CD4-positive, alpha-beta T cell treated with Interleukin-17A for 4 hours (primary cell): ENCODE results near the gene NUDT9.
A peak's percentile ranks its signal among the peaks of the same experiment; 100 is the strongest.
"Not testable (repeated sequence)": the region's sequence is repeated elsewhere in the genome, so short reads cannot be mapped to it uniquely, and the experiment has no call there.

Experiments
- DNase-seq: peaks from one replicate; pipeline ENCODE4 v3.0.0-alpha.2; 2020; ENCODE audit warnings: mixed read lengths

Gene NUDT9

DNA sequence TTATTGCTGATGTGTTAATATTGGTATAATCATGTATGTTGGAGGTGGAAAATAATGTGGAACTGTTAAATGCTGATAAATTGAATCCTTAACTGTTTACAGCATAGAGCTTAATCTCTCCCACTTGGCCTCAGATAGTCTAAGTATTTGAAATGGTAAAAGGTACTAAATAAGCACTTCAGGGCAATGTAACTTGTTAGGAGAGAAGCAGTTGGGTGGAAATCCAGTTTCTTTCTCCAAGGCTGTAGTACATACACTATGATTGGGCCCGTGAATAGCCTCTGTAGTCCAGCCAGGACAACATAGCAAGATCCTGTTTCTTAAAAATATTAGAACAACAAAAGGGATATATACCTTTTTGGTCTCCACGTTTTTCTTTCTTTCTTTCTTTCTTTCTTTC is 39.7 kb downstream of the NUDT9 start:
- no peak for DNase-seq

DNA sequence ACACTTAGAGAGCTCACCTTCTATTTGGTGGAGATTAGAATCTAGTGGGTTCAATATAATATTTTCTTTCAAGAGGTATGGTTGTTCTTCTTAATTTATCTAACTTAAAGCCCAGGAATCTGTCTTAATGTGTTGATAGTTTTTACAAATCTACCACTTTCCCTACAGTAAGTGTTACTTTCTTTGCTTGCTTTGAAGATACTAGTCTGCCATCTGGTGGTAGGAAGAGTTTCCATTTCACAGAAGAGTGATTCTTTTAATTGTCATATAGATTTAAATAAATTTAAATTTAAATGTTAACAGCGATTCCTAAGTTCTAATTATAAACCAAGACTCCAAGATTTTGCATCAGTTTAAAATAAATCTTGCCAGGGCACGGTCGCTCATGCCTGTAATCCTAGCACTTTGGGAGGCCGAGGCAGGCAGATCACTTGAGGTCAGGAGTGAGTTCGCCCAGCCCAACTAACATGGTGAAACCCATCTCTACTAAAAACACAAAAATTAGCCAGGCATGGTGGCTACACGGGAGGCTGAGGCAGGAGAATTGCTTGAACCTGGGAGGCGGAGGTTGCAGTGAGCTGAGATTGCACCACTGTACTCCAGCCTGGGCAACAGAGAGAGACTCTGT is 43.5 kb downstream of the NUDT9 start:
- no peak for DNase-seq

DNA sequence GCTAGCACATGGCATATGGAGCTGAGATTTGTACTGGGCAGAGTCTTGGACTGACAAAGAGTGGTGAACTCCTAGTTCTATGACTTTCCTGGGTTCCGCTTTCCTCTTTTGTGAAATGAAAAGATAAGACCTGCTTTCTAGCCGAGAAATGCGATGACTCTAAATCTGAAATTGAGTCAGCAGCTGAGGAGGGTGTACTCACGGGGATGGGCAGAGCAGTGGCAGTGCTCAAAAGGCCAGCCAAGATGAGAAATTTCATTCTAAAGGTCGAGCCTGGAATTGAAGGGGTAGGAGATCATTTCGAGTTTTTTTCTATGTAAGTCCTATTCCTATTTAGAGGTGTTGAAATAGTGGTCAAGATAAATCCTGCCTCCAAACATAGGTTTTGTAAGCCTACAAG is 47.0 kb downstream of the NUDT9 start:
- no peak for DNase-seq

DNA sequence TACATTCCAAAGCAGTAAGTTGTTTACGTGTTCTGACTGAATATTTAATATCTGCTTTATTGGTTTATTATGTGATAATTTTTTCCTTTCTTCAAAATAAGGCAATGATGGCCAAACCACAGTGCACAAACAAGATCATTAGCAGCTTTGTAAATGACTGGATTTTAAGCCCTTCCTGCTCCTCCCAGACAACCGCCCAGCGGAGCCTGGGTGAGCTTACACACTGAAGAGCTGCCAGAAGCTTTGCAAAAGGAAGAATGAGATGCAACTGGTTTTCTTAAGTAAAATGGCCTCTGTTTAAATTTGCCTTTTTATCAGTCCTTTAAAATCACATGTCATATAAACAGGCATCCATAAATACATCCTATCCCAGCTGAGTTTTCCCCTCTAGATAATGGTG is 54.6 kb downstream of the NUDT9 start:
- no peak for DNase-seq

DNA sequence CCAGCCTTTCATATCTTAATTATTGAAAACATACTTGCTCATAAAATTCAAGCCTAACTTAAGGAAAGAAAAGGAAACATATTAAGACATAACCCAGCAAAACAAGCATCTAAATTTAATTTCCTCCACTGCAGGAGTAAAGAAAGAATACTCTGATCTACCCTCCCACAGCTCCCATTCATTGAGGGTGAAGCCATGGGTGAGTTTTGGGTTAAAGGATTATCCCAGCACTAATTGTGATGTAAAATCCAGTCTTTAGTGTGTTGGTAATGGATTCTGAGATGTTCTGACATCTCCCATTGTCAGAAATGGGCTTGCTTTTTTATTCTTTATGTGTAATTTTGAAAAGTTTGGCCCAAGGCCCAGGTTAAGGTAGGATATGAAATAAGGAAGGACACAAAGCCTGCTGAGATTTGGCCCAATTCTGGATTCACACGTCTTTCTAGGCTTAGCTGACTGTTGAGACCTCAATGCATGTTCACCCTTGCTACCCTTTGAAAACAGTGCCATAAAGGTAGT is 56.4 kb downstream of the NUDT9 start:
- no peak for DNase-seq

DNA sequence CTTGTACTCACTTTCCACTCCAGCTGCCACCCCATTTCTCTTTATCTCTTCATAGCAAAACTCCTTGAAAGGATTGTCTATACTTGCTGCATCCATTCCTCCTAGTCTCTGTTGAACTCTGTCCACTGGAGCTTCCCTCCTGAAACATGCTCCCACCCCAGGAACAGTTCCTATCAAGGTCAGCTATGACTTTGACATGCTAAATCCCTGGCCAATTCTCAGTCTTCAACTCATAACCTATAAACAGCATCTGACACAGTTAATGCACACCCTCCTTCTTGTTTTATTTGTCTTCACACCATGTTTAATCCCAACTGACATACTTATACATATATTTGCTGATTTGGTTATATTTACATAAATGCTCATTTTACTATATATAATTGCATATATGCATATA is 59.0 kb downstream of the NUDT9 start:
- DNase-seq = no peak

DNA sequence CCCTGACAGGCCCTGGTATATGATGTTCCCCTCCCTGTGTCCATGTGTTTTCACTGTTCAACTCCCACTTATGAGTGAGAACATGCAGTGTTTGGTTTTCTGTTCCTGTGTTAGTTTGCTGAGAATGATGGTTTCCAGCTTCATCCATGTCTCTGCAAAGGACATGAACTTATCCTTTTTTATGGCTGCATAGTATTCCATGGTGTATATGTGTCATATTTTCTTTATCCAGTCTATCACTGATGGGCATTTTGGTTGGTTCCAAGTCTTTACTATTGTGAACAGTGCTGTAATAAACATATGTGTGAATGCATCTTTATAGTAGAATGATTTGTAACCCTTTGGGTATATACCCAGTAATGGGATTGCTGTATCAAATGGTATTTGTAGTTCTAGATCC is 60.9 kb downstream of the NUDT9 start:
- DNase-seq = not testable (repeated sequence)

DNA sequence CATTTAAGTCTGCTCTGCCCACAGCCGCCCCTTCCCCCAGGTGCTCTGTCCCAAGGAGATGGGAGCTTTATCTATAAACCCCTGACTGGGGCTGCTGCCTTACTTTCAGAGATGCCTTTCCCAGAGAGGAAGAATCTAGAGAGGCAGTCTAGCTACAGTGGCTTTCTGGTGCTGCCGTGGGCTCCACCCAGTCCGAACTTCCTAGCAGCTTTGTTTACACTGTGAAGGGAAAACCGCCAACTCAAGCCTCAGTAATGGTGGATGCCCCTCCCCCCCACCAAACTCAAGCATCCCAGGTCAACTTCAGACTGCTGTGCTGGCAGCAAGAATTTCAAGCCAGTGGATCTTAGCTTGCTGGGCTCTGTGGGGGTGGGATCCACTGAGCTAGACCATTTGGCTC is 66.3 kb downstream of the NUDT9 start:
- not testable (repeated sequence) for DNase-seq

DNA sequence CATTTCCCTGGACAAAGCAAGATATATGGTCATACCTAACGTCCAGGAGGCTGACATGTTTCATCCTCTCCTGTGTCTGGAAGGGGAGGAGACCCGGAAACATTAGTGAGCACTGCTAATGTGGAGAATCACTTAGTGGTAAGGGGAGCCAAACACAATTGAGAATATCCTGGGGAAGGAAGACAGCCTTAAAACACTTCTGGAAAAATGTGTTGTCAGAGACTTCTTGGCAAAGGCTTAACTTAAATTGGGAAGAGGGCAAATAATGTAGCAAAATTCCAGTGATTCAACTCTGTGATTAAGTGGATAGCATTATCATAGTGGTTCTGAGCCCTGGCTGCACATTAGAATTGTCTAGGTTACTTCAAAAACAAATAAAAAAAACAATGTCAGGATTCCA is 67.3 kb downstream of the NUDT9 start:
- no peak for DNase-seq

DNA sequence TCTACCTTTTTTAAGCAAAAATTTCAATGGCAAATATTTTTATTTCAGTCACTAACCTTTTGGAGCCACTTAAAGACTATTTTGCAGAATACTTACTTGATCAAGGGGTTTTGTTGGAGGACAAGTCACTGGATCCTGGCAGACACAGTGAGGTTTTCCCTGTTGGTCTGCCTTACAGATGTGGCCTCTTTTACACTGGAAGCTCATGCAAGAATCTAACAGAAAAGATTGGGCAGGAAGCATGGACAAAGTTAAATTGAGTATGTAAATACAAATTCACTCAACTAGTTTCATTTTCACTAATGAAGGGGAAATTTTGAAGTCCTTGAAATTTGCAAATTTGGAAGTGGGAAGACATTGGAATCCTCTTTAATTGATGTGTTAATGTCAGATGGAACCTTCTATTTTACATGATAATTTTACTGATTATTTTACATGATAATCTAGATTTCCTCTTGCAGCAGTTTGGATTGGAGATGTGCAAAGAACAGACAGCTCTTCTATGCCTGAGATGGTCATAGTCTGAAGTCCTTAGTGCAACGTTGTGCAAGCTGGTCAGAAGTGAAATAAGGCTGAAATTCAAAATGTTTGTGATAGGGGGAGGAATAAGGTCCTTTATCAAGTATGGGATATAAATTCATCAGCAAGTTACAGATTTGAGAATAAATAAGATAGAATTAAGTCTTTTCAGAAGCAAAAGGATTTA is 68.4 kb downstream of the NUDT9 start:
- DNase-seq = no peak

DNA sequence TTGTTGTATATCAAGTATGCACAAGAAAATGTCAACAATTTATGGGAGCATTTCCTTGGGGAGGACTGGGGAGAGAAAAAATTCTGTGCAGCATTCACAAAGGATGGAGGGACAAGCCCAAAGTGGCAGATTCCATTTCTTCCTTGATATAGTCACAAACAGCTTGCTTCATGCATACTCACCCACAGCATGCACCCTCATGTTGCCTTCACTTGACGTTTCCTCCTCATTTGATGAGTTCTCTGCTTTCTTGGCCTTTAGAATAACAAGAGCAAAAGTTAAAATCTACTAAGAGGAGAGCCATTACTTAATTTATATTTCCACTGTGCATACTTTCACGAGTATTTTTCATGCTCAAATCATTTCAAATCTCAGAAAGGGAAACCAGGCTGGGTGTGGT is 69.1 kb downstream of the NUDT9 start:
- no peak for DNase-seq

DNA sequence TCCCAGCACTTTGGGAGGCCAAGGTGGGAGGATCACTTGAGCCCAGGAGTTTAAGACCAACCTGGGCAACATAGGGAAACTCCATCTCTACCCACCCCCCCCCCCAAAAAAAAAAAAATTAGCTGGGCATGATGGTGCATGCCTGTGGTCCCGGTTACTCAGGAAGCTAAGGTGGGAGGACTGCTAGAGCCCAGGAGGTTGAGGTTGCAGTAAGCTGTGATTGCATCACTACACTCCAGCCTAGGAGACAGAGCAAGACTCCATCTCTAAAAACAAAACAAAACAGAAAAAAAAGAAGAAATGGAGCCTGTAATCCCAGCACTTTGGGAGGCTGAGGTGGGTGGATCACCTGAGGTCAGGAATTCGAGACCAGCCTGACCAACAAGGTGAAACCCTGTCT is 69.5 kb downstream of the NUDT9 start:
- DNase-seq = not testable (repeated sequence)

DNA sequence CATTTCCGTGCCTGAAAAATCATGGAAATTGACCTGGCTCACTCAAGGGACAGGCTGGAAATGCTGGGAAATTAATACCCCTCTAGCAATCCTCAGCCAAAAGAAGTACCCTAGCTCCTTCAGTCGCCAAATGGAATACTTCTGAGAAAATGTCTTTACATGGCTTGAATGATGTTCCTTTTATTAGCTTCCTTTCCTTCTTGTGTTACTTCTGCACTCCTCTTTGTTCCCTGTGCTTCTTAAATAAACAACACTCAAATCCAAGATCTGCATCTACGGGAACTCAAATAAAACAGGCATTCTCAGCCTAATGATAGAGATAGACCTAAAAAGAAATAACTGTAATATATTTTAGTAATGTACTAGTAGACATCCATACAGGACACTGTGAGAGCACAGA is 70.7 kb downstream of the NUDT9 start:
- no peak for DNase-seq

DNA sequence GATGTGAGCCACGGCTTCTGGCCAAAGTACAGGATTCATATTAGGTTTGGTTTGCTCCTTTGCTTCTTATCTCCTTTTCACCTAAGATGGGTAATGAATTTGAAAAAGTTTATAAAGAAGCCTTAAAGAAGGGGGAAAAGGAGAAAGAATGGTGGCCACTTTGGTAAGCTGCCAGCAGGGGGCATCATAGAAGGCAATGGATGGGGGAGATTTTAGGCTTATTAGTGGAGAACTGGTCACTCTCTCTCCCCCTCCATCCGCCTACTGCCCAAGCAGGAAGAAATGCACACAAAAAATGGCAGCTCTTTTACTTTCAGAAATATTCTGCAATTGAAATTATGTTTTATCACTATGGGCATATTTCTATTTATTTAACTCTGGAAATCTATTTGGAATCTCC is 74.8 kb downstream of the NUDT9 start:
- peak; percentile 26 for DNase-seq

DNA sequence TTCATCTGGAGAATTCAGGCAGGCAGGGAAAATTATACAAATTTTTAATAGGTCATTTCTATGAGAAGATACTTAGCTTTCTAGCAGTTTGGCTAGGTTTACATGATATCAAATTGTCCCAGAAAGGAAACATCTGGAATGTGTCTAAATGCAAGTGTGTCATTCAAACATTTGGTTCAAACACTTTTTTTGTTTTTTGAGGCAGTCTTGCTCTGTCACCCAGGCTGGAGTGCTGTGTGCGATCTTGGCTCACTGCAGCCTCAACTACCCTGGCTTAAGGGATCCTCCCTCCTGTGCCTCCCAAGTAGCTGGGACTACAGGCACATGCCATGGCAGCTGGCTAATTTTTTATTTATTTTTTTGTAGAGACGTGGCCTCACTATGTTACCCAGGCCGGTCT is 75.2 kb downstream of the NUDT9 start:
- DNase-seq = no peak

DNA sequence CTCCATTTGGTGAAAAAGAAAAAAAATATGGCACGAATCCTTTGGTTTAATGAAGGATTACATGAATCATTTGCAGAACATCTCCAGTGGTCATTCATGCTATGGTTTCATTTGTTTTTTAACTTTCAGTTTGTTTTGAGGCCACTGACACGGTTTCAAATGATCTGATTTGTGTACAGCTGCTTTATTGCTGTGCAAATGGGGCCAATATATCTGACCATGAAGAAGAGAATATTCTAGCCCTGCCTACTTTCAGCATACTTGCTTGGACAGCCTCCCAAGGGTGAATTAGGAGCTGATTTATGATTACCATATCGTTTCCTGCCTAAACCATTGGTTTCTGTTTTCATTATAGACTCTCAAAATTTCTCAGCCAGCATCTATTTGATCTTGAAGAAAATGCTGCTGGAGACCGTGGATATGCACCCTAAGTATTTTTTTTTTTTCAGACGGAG is 76.1 kb downstream of the NUDT9 start:
- DNase-seq = no peak

DNA sequence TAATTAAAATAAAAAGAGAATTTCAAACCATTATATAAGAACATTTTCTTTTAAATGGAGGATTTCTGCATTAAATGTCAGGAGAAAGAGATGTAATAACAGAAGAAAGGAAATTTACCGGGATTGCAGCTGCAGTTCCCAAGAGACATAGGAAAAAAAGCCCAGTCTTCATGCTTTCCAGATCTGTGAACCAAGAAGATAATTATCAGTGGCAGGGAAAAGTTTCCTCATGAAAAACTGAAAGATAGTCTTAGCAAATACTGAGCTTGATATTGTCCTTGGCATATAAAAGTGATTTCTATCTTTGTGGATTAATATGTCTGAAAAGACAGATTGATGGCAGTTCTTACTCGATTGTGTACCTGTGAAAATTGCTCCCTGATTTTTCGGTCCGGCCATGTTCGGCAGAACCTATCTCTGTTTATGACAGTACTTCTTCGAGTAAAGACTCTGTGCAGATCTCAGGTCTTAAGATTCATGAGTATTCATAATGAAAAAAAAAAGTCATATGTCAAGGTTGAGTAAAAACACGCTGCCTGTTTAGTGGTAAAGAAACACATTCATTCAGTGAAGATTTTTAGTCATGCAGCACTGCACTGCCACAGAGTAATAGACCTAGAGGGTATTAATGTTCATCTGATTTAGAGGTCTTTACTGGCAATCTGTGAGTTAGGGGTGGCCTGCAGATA is 77.2 kb downstream of the NUDT9 start:
- DNase-seq = no peak

DNA sequence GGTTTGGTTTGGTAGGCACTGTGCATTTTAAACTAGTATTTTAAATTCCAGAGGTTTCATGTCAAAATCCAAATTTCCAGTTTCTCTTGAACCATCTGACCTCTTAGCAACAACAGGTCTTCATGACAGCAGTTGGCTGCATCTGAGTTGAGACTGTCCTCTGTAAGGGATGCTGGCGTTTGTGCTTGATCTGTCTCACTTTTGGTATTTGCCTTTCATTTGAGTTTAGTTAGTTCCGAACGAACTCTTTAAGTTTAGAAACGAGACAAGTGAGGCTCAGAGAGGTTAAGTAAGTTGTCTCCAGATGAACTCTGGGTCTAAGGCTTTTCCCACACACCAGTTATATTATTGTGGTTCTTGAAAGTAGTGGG is 77.7 kb downstream of the NUDT9 start:
- no peak for DNase-seq

DNA sequence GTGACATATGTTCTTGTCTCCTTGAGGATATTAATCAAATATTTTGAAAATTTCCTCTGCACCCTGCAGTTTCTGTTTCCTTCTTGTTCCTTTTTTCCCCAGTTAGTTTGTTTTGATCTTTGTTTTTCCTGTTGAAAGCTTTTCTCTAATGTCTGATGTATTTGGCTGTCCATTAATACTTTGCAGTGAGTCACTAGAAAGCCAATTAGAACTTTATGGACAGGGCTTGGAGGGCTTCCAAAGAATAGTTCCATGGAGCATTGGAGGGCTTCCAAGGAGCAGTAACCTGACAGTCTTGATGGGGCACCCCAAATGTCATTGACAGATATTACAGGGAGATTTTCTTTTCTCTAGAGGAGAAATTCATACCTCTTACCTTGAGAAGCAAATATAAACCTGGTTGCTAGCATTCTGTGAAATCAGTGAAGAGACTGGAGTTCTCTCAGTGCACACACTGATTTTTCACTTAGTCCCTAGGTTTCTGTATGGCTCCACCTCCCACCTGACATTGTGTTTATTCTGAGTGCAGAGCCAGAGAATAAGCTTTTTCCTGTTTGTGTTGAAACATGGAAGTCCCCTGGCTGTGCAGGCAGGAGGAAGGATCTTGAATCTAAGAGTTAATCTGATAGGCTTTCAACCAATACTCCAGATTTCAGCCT is 80.3 kb downstream of the NUDT9 start:
- DNase-seq = no peak

DNA sequence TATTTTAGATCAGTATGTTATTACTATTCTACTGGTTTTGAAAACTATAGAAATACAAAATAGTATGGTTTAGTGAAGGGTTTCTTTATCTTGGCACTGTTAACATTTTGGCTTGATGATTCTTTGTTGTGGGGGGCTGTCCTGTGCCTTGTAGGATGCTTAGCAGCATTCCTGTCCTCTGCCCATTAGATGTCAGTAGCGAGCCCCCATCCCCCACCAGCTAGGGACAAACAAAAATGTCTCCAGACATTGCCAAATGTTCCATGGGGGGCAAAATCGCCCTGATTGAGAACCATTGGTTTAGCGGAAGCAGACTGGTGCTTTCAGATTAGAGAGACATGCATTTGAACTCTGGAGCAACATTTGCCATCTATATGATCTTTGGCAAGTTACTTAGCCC is 83.5 kb downstream of the NUDT9 start:
- DNase-seq = no peak

DNA sequence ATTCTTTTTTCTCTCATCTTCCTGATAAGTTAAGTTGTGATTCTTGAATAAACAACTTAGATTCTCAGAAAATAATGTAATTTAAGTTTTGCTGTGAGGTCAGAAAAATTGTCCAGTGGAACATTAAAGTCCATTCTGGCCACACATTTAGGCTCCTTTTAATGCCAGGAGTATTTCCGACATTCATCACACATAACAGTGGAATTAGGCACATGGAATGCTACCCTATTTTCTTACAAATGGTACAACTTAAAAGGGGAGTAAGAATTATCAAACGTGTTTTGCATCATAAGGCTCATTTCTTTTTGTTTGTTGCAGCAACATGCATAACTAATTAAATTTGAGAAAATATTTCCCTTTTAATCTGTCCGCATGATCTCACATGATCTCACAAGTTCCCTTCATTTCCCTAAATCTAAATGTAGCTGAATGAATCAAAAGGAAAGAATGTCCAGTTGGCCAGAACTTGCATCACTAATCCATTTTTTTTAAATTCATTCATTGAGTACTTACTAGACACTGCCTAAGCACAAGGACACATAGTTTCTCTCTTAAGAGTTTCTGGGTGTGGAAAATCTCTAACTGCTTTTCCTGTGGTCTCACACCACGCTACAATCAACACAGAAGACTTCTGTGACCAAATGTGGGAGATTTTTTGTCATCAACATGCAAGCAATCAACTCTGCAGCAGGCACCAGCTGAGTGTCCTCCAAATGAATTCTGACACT is 84.8 kb downstream of the NUDT9 start:
- DNase-seq = no peak
